Measurements from ENCODE around the gene TIMM10.

The TIMM10 gene, protein sequence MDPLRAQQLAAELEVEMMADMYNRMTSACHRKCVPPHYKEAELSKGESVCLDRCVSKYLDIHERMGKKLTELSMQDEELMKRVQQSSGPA

DNA sequence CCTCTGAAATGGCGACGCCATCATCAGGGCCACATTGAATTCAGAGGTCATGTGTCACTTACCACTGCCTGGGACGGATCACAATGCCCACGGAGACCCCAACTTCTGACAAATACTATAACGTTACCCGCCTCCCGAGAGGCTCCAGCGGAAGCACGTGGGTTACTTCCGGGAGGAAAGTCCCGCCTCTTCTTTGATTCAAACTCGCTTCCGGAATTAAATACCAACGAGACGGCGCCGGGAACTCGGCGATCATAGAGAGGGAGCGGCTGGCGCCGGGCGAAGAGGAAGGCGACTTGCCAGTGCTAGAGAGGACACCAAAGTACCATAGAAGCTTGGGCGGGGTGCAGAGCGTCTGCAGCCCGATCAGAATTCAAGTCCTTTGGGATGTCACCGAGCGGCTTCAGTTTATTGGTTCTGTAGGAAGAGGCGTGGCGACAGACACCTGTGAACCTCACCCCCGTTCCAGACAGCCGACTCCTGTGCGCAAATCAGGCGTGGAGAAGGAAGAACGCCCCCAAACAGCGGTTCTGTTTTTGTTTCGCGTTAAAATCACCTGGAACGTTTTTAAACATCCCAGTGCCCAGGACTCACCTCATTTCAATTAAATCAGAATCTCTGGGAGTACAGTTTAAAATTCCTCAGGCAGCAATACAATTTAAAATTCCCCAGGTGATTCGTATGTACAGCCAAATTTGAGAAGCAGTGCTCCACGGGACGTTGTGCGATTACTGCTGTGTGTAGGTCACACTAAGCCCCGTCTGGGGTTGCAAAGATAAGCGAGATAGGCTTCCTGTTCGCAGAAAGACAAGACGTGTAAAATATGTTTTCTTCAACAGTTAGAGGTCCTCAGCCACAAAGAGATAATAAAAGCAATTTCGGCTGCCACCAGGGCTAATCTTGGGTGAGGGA, at the start of gene TIMM10:
TSS of gene TIMM10 (minus strand) at position 159 of the 912 bp plus-strand sequence. CDS start 565 bp downstream, outside the sequence.
- peak; percentile 100 for DNase-seq (ENCODE audit: low spot score)

DNA sequence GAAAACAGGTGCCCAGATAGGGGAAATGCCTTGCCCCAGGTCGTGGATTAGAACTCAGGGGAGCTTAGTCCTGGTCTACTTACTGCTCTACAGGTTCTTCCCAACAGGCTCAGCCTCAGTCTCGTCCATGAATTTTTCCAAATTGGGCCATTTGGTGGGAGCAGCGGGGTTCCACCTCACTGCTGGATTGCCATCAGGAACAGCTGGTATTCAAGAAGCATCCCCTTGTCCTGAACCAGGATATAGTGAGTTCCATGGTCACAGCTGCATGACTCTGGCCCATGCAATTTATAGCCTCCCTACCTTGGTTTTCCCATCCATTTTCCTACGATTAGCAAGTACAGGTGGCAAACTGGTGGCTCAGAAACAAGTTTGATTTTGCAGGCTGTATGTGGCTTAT, 43.5 kb upstream of the TIMM10 start:
- no peak for DNase-seq (ENCODE audit: low spot score)

DNA sequence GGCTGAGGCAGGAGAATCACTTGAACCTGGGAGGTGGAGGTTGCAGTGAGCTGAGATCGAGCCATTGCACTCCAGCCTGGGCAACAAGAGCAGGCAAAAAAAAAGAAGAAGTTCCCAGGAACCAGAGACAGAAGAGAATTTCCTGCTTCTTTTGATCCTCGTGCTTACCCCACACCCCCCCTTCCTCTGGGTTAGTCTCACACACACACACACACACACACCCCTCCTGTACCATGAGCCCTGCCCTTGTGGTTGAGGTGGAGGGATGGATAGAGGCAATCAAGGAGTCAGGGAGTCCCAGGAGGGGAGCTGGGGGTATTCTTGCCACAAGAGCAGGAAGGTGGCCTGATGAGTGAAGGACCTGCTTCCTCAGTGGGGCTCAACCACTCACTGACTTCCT, 41.1 kb upstream of the TIMM10 start:
- DNase-seq (ENCODE audit: low spot score): no peak

DNA sequence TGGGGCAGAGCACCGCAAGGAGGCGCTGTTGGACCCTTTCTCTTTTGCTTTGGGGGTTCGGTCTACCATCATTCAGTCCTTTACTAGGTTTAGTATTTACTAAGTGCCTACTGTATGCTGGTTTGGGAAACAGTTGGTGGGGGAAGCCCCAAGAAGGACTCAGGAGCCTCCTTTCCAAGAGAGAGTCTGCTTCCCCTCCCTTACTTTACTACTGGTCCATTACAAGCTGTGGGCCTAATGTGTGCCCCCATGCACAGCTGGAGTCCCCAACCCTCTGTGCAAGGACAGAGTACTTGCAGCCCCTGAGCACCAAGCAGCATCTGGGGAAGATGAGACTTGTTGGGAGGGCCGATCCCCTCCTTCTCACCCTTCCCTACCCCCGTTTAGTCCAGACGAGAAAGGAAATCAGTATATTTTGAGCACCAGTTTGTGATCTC, 37.8 kb upstream of the TIMM10 start:
- peak; percentile 76 for DNase-seq (ENCODE audit: low spot score)

DNA sequence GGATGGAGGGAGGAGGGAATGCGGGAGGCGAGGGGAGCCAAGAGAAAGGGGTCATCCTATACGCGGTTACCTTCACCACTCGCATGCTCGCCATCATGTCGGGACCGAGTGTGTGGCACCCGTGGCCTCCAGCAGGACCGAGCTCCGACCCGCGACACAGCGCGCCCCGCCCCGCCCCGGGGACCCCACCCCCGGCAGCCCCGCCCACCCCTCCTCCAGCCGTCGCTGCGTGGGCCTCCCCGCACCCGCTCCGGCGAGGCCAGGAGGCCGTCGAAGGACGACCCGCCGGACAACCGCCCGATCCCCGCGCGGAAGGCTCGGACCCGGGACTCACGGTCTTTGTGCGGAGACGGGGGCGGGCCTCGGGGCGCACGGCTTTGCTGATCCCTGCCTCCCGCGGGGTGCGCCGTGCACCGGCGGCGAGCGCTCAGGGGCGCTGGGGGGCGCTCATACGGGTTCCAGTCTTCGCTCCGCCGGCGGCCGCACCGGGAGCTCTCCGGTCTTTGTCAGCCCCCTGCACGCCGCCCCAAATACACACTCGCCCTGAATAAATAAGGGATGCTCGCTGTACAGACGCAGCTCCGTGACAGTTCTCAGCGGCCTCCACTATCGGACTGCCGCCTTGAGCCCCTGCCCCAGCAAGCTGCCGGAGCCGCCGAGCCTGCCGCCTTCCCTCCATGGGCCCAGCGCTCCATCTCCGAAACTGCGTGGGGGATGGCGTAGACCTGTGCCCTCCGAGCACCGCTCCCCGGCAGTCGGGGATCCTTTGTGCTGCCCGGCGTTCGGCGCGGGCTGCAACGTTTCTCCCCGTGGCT, 37.2 kb upstream of the TIMM10 start, which contains the start of gene UBE2L6:
TSS of gene UBE2L6 (minus strand) at position 158 of the 815 bp plus-strand sequence. CDS start at position 97, 61 bp downstream.
- peak; percentile 29 for DNase-seq (ENCODE audit: low spot score)

DNA sequence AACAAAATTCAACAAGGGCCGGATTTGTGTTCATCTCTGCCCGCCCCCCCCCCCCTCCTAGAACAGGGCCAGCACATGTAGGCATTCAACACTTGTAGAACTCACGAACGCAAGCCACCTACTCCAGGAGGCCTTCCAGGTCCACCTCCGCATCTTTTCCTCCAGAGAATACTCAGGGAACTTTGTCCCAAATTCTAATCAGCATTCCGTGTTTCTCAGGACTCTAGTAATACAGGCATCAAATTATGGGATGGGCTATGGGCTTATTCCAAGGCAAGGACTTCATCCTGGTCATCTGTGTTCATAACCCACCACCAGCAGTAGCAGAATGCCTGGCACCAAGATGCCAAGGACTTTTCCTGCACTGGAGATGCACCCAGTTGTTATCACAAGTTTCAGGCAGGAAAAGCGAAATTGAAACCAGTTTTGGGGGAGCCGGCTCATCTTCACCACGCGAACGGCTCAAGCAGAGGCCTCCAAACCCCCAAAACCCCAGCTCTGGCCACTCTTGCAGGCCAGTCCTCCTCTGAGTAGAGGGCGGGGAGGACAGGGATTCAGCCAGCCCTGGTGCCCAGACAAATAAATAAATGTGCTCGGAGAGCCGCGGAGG, 36.5 kb upstream of the TIMM10 start:
- peak; percentile 14 for DNase-seq (ENCODE audit: low spot score)

DNA sequence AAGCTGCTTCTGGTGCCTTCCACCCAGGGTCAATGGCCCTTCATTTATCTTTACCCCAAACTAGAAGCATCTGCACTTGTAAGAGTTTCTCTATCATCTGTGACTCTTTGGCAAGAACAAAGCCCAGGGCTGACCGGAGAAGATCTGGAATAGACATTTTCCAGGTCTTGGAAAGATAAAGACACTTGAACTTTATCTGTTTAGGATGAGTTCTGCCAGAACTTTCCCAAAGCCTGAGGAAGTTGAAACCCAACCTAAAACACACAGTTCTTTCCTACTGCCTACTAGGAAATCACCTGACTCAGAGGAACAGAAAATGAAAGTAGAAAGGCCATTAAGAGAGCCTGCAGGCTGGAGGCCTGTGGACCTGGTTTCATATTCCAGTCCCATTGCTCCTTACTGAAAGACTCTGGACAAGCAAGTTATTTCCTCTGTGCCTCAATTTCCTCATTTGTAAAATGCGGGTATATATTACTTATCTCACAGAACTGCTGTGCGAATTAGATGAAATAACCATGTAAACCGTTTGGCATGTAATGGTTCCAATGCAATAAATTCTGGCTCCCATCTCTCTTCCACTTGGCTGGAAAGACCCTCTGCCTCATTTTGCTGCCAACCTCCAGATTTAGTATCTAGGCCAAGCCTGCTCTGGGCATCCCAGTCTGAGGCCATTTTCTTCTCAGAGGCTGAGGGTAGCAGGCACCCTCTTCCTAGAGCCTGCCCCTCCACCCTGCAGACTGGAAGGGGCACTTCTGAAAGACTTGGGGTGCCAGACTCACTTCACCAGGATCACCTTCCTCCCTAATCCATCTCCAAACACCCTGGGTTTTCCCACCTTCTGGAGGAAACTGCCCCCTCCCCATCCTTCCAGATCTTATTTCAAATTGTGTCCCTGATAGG, 35.7 kb upstream of the TIMM10 start:
- peak; percentile 56 for DNase-seq (ENCODE audit: low spot score)

DNA sequence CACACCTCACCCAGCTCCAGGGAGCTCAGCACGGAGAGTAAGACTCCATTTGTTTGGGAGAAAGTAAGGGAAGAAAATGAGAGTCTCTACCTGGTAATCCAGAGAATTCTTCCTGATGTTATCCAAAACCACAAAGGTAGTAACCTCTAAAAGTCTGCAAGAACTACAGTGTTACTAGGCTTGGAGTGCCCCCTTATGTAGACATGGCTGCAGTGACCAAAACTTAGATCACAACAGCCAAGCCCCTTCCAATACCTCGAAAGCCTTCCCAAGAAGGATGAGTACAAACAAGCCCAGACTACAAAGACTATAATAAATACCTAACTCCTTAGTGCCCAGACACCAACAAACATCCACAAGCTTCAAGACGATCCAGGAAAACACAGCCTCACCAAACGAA, 32.0 kb upstream of the TIMM10 start:
- no peak for DNase-seq (ENCODE audit: low spot score)

DNA sequence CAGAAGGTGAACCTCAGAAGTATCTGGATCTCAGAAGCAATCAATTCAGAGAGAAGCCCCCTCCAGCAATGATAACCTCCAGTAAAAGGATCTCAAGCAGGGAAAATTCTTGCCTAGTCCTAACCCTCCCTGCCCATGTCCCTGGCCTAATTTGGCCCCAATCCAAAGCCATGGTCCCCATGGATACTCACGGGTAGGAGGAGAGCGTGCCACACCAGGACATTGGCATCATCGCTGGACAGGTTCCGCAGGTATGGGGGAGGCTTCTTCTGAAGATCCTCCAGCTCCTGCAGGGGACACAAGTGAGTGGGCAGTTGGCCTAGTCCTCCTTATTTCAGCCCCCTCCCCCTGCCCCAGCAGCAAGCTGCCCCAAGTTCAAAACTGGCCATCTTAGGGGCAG, 29.6 kb upstream of the TIMM10 start:
- no peak for DNase-seq (ENCODE audit: low spot score)

DNA sequence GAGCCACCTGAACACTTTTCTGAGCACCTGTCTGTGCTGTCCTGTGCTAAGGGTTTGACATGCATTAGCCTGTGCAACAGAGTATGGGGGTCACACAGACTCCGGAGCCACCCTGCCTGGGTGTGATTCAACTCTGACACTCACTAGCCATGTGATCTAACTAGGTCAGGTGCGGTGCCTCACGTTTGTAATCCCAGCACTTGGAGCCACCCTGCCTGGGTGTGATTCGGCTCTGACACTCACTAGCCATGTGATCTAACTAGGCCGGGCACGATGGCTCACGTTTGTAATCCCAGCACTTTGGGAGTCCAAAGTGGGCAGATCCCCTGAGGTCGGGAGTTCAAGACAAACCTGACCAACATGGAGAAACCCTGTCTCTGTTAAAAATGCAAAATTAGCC, 25.5 kb upstream of the TIMM10 start:
- no peak for DNase-seq (ENCODE audit: low spot score)

DNA sequence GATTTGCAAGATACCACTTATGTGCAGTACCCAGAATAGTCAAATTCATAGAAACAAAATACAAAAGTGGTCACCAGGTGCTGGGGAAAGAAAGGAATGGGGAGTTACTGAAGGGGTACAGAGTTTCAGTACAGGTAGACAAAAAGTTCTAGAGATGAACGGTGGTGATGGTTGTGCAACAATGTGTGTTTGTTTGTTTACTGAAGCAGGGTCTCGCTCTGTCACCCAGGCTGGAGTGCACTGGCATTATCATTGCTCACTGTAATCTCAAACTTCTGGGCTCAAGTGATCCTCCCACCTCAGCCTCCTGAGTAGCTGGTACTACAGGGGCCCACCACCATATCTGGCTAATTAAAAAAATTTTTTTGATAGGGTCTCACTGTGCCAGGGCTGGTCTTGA, 24.8 kb upstream of the TIMM10 start:
- DNase-seq (ENCODE audit: low spot score): no peak

DNA sequence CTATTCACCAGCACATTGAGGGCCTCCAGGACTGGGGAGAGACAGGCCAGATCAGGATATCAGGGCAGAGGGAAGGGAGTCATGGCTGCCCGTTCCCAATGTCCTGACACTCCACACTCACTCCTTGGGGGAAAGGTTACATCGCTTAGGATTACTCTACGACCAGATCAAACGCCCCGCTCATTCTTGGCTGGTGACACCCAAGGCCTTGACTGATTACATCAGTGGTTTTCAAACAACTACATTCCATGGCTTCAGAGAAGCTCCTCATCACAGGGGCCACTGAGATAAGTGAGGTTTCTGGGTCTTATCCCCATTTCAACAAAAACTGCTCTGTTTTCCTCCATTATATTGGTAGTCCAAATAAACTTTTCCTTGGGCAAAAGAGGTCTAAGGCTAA, 21.9 kb upstream of the TIMM10 start:
- DNase-seq (ENCODE audit: low spot score): no peak

DNA sequence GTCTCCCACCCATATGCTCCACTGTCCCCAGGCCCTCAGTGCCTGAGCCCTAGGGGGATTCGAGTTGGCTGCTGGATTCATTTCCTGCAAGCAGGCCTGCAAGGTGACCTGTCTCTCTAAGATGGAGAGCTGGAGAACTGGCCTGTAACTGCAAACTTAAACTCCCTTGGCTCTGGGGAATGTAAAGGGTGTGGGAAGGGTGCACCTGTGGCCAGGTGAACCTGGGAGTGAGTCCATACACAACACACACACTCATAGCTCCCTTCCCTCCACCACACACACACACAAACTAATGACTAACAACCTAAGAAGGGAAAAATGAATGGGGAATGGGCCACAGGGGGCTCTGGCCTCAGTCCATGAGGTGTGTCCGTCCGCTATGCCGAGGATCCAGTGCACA, 21.4 kb upstream of the TIMM10 start:
- no peak for DNase-seq (ENCODE audit: low spot score)

DNA sequence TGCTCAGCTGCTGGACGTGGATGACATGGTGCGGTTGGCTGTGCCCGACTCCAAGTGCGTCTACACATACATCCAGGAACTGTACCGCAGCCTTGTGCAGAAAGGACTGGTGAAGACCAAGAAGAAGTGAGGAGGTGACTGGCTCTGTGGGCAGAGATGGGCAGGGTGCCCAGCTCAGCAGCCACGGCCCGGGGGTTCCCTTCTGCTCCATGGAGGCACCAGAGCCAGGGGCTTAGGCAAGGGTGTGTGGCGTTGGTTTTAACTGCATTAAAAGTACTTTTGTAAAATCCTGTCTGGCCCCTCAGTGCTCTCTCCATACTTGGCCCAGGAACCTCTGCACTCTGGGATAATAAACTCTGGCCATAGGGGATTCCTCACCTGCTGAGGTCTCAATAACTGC, 19.4 kb upstream of the TIMM10 start:
- no peak for DNase-seq (ENCODE audit: low spot score)

DNA sequence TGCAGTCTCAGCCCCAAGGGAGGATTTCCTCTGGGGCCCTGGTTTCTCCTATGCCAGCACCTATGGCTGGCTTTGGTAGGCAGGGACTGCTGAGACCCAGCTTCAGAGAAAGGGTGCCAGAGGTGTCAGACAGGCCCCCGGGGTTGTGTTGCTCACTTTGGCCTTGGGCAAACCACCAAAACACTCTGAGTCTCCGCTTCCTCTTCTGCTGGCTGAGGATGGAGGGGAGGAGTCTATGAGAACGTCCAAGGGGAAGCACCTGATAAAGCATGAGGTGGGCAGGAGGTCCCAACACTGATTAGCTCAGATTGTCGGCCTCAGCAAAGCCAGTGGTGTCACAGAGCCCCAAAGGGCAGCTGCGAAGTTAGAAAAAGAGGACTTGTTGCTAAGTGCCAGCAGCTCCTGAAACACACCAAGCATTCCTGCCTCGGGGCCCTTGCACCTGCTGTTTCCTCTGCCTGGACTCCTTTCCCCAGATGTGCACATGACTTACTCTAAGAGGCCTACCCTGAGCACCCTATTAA, 17.4 kb upstream of the TIMM10 start:
- no peak for DNase-seq (ENCODE audit: low spot score)

DNA sequence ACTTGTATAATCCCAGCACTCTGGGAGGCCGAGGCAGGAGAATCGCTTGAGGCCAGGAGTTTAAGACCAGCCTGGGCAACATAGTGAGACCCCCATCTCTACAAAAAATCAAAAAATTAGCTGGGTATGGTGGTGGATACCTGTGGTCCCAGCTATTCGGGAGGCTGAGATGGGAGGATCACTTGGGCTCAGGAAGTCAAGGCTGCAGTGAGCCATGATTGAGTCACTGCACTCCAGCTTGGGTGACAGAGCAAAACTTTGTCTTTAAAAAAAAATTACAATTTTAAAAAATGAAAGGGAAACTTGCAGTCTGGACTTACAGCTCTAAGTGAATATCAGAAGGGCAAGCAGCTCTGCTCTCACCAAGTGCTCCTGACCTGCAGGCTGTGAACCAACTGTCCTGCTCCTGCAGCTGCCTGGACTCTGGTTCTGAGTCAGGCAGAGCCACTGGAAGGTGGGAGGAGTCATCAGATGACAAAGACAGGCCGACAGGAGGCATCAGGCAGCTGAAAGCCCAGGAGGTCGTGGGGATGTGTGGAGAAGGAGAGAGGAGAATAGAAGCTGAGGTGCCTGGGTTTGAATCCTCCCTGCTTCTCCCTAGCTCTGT, 16.4 kb upstream of the TIMM10 start:
- DNase-seq (ENCODE audit: low spot score): peak; percentile 69

DNA sequence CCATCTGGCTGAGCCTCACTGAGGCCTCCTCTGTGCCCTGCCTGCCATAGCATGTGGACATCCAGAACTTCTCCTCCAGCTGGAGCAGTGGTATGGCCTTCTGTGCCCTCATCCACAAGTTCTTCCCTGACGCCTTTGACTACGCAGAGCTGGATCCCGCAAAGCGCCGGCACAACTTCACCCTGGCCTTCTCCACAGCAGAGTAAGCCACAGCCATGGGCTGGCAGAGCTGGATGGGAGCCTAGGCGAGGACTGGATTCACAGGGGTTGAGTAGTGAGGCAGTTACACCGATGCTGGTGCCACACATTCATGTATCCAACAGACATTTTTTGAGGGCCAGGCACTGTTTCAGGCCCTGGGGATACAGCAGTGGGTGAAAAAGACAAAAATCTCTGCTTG, 15.9 kb upstream of the TIMM10 start:
- DNase-seq (ENCODE audit: low spot score): no peak

DNA sequence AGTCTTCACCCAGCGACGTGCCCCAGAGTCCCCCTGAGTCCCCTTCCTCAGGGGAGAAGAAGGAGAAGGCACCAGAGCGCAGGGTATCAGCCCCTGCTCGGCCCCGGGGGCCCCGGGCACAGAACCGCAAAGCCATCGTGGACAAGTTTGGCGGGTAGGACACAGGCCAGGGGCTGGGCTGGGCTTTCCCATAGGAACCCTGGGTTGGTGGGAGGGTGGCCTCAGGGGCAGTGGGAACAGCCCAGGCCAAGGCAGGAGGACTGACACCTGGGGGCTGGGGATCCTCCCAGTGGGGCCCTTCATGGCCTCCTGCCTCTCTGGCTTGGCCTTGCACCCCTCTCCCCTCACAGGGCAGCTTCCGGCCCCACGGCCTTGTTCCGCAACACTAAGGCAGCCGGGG, 15.3 kb upstream of the TIMM10 start:
- DNase-seq (ENCODE audit: low spot score): no peak

DNA sequence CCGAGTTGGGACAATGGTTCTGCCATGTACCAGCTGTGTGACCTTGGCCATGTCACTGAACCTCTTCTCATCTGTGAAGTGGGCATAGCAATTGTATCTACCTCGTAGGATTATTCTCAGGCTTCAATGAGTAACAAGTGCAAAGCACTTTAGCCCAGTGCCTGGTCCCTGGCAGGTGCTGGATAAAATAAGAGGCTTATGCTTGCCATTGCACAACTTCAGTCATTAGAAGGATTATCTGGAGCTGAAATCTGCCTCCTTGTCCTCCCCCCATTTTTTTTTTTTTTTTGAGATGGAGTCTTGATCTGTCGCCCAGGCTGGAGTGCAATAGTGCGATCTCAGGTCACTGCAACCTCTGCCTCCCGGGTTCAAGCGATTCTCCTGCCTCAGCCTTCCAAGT, 14.0 kb upstream of the TIMM10 start:
- DNase-seq (ENCODE audit: low spot score): no peak

DNA sequence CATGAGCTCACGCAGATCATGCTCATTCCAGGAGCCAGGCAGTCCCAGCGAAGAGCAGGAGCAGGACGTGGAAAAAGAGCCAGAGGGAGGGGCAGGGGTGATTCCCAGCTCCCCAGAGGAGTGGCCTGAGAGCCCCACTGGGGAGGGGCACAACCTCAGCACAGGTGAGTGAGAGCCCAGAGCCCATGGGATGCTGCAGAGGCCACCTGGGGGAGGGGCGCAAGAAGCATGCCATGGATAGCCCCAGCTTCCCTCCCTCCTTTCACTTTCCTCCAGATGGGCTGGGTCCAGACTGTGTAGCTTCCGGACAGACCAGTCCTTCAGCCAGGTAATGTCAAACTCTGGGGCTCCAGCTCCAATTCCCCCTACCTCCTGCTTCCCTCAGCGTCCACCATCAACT, 13.0 kb upstream of the TIMM10 start:
- no peak for DNase-seq (ENCODE audit: low spot score)

DNA sequence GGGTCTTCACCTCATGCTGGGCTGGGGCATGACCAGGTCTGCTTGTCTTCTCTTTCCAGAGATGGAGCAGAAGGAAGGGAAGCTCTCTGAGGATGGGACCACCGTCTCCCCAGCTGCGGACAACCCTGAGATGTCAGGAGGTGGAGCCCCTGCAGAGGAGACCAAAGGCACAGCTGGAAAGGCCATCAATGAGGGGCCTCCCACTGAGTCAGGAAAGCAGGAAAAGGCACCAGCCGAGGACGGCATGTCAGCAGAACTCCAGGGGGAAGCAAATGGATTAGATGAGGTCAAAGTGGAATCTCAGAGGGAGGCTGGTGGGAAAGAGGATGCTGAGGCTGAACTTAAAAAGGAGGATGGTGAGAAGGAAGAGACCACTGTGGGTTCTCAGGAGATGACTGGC, 12.0 kb upstream of the TIMM10 start:
- no peak for DNase-seq (ENCODE audit: low spot score)

All from kidney tubule cell (primary cell).